Omental fat pad (tissue), 4 donors: Measurements from ENCODE around the gene CENPT. TPM values are rescaled to one million over a fixed set of nuclear protein-coding genes. Genes with fewer than 3 reads are reported as not detected.
A peak's percentile ranks its signal among the peaks of the same experiment; 100 is the strongest.

Experiments
- ATAC-seq: fragments of 150-250 bp; one replicate; pipeline ENCODE4 v1.9.1; 2016; ENCODE audit warnings: mild to moderate bottlenecking, moderate library complexity; ENCODE audit not compliant: low FRiP score
- DNase-seq: peaks from one replicate; pipeline ENCODE4 v3.0.0-alpha.2; 2019; ENCODE audit warnings: low spot score
- CTCF ChIP-seq, 3 donors: fragments of 450-650 bp; IDR thresholded peaks; one replicate each; pipeline ENCODE4 v1.5.1; 2016 to 2017; ENCODE audit warnings: antibody characterized with exemption in 3 of 3, mild to moderate bottlenecking in 3 of 3, moderate library complexity in 2 of 3
- total RNA-seq, 4 donors: library from RNA; depleted of rRNA; stranded (reverse); fragments of >200 nt; gene quantifications; one replicate each; pipeline ENCODE4 v1.1.0, GENCODE V29; 2016

CENPT gene
- total RNA-seq, 4 donors from 2014 or later = 22.9 to 135 (median 37.8) TPM

DNA sequence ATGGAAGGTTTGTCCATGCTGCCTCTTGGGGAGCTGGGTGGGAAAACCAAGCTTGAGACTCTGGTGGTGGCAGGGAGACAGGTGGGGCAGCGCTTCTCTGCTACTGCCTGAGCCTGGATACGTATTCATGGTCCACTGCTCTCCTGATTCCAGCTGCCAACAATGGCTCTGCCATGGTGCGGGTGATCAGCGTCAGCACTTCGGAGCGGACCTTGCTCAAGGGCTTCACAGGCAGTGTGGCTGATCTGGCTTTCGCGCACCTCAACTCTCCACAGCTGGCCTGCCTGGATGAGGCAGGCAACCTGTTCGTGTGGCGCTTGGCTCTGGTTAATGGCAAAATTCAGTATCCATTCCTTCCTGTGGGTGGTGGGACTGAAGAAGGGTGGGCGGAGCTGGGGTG, 29.6 kb upstream of the CENPT start:
- no peak for DNase-seq
- TF ChIP-seq CTCF (IDR thresholded peaks at IDR 0.05) = no peak
- ATAC-seq = no peak

GRCh38 chr16:67874372-67874771, 26.9 kb upstream of the CENPT start:
- DNase-seq = no peak
- TF ChIP-seq CTCF (IDR thresholded peaks at IDR 0.05) = no peak
- no peak for ATAC-seq

DNA sequence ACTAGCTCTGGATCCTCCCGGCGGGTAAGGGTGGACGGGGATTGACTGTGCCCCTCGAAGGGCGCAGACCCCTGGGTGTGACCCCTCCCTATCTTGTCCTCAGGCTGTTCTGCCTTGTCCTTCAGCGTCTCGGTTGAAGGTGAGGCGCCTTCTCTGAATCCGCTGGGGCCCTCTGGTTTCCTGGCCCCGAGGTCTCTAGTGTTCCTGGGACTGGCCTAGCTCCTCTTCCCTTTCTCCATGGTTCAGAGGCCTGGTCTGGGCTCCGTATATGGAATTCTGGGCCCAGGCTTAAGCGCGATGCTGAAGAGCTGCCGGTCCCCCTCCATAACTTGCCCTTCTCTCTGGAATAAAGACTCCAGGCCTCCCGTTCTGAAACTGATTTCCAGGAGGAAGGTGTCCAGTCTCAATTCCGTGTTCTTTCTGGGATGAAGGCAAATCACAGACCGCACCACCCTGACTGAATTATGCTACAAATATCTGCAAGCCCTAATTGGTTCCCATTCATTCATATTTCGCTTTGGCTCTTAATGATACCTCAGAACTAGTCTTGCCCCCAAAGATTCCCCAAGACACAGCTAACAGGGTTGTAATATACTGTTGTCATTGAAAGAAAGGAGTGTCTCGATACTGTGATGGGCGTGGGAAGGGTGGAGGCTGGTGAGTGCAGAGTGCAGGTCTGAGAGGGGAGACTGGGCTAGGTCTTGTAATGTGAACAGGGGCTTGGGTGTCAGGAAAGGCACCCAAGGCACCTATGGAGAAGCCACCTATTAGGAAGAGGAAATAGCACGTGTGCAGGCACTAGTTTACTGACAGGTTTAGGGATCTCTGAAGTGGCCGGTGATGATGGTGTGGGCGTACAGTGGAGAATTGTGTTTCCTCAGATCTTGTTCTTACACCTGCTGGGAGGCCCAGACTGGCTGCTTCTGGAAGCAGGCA, 26.2 kb upstream of the CENPT start:
- ATAC-seq (peak; percentile 9), DNase-seq (no peak)
- no peak for TF ChIP-seq CTCF (IDR thresholded peaks at IDR 0.05)

- peak; percentile 61 for DNase-seq
Measured at GRCh38 chr16:67872631-67873434, 25.3 kb upstream of the CENPT start, which contains the start of gene EDC4. Gene EDC4 (plus strand): TSS chr16:67873052. CDS start chr16:67873262, 210 bp downstream.

DNA sequence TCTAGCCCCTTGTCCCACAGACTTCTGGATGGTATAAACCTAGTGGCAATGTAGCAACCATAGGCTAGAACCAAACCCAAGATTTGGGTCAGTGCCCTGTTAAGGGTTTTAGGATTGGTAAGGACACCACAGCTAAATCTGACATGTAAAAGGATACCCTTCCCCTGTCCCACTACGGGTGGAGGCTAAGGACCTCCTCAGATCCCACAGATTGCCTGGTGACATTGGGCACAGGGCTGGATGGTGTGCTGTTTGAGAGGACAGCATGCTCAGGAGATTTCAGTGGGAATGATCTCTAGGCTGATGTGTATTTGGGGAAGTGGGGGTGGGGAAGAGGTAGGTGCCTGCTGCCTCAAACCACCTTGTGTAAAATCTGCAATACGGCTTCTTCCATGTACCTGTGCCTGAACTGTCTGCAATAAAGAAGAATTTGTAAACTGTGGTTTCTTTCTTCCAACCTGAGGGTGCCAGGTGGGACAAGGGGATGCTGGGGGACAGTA, 24.7 kb upstream of the CENPT start:
- no peak for DNase-seq
- no peak for ATAC-seq
- no peak for TF ChIP-seq CTCF (IDR thresholded peaks at IDR 0.05)

More at GRCh38 chr16:67872631-67873434, 25.3 kb upstream of the CENPT start, which contains the start of gene EDC4:
- no peak for TF ChIP-seq CTCF (IDR thresholded peaks at IDR 0.05)
- ATAC-seq = peak; percentile 94

DNA sequence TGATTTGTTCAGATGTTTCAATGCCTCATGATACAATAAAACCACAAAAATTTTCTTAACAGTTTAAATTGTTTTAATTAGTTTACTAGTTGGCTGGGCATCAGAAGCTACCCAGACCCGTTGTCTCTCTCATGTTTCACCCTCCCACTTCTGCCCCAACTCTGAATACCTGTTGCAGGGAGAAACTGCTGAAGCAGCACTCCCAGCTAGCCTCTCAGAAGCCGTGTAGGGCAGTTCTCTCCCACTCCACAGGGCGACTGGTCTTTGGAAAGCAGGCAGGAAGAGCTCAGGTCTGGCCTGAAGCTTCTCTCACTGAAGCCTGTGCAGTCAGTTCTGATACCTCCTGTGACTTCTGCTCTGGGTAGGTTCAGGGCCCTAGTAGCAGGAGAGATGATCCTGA, 23.8 kb upstream of the CENPT start:
- no peak for DNase-seq
- no peak for ATAC-seq
- no peak for TF ChIP-seq CTCF (IDR thresholded peaks at IDR 0.05)
